A204.1 (cell line): Measurements from ENCODE around the gene PRR14L.
"Not testable (repeated sequence)": the region's sequence is repeated elsewhere in the genome, so short reads cannot be mapped to it uniquely, and the experiment has no call there.

ENCODE experiments used
- FAIRE-seq: peaks from 2 replicates; lab custom pipeline; 2012; peaks lifted over from hg19 to GRCh38; lab: Jason Lieb, UNC

The PRR14L gene

GRCh38 chr22:31749636-31750364 lies at the start of gene PRR14L:
PRR14L (minus strand) TSS chr22:31750132; CDS start chr22:31738860, 11,272 bp downstream.
- peak; percentile 80 for FAIRE-seq

- FAIRE-seq = not testable (repeated sequence)
These were observed 49.4 kb upstream of the PRR14L start for GRCh38 chr22:31799358-31799757.

- FAIRE-seq = no peak
These were observed 40.3 kb upstream of the PRR14L start for GRCh38 chr22:31790240-31790639.

- no peak for FAIRE-seq
These were observed 39.9 kb upstream of the PRR14L start for GRCh38 chr22:31789803-31790202.

- no peak for FAIRE-seq
These were observed 26.3 kb upstream of the PRR14L start for GRCh38 chr22:31776231-31776630.

GRCh38 chr22:31773416-31773815 lies 23.5 kb upstream of the PRR14L start:
- FAIRE-seq = no peak

GRCh38 chr22:31768422-31769059 lies 18.6 kb upstream of the PRR14L start:
- FAIRE-seq = no peak

GRCh38 chr22:31764785-31765184 lies 14.9 kb upstream of the PRR14L start:
- FAIRE-seq = no peak

- not testable (repeated sequence) for FAIRE-seq
These were observed 8.9 kb upstream of the PRR14L start for GRCh38 chr22:31758860-31759259.

GRCh38 chr22:31757265-31757664 lies 7.3 kb upstream of the PRR14L start:
- FAIRE-seq = no peak

- FAIRE-seq = no peak
These were observed 4.9 kb upstream of the PRR14L start for GRCh38 chr22:31754813-31755212.

GRCh38 chr22:31753634-31754501 lies 3.9 kb upstream of the PRR14L start, which contains the start of gene DEPDC5:
DEPDC5 (plus strand) TSS chr22:31754019; CDS start chr22:31754922, 903 bp downstream.
- peak; percentile 72 for FAIRE-seq

GRCh38 chr22:31753005-31753633 lies 3.2 kb upstream of the PRR14L start:
- peak; percentile 9 for FAIRE-seq

GRCh38 chr22:31752096-31752847 lies 2.3 kb upstream of the PRR14L start:
- FAIRE-seq = no peak

GRCh38 chr22:31750365-31751284 lies 693 bp upstream of the PRR14L start:
- FAIRE-seq = no peak

GRCh38 chr22:31748490-31748889 lies 1.4 kb downstream of the PRR14L start:
- no peak for FAIRE-seq

- FAIRE-seq = no peak
These were observed 2.5 kb downstream of the PRR14L start for GRCh38 chr22:31747441-31747840.

- no peak for FAIRE-seq
These were observed 6.1 kb downstream of the PRR14L start for GRCh38 chr22:31743871-31744270.

- FAIRE-seq = no peak
These were observed 7.2 kb downstream of the PRR14L start for GRCh38 chr22:31742682-31743081.

- FAIRE-seq = no peak
These were observed 7.8 kb downstream of the PRR14L start for GRCh38 chr22:31742115-31742514.
